NCI-H2227 (cell line): ENCODE measurements around the gene EED.
A peak's percentile ranks its signal among the peaks of the same experiment; 100 is the strongest.
"Not testable (repeated sequence)": the region's sequence is repeated elsewhere in the genome, so short reads cannot be mapped to it uniquely, and the experiment has no call there.

Experiments used
- DNase-seq: peaks from one replicate; lab custom pipeline; 2025; ENCODE audit not compliant: unreplicated experiment; lab: John Stamatoyannopoulos, UW

EED gene

GRCh38 chr11:86218125-86219084, 26.1 kb upstream of the EED start:
- DNase-seq, result peak; percentile 63

DNA sequence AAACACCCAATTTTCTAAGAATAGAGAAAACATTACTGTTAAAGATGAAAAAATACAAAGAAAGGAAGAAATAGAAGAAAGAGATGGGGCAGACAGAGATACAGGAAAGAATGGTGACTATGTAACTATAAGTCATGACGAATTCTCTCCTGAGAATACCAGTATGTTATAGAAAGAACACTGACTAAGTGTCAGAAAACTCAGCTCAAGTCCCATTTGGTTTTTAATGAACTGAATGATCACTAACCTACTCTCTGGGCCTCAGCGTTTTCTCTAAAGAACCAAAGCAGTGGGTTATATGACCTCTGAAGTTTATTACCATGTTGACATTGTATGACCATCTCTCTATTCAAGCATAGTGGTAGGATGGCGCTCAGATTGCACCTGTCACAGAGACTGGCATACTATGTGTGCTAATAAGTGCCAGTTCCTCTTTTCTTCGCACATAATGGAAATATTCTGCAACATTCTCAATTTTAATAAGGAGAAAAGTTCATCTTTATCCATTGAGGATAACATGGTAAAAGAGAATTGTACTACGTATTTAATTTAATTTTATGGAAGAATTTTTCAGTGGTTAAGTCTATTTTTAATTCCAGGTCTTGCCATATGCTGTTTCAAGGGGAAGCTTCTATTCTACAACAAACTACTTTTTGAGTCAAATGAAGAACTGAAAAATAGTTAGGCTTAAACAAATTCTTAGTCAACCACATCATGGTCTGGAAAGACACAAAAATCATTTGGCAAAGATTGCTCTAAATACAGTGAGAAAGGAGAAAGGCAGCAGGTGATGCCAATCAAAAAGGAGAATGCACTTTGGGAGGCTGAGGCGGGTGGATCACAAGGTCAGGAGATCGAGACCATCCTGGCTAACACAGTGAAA, 25.0 kb upstream of the EED start:
- DNase-seq, result no peak

GRCh38 chr11:86220653-86221052, 23.9 kb upstream of the EED start:
- DNase-seq, result no peak

DNA sequence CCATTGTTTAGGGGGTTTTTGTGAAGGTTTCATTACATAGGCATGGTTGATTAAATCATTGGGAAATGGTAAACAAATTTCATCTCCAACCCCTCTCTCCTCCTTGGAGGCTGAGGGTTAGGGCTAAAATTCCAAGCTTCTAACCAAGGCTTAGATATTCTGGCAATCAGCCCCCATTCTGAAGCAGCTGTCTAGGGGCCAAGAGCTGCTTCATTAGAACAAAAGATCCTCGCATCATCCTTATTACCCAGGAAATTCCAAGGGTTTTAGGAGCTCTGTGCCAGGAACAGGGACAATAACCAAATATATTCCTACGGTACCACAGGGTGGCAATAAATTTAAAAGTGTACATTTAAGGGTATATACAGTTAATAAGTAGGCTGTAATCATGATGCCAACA, 22.5 kb upstream of the EED start:
- DNase-seq, result no peak

- not testable (repeated sequence) for DNase-seq
Measured at GRCh38 chr11:86224575-86224974, 20.0 kb upstream of the EED start.

DNA sequence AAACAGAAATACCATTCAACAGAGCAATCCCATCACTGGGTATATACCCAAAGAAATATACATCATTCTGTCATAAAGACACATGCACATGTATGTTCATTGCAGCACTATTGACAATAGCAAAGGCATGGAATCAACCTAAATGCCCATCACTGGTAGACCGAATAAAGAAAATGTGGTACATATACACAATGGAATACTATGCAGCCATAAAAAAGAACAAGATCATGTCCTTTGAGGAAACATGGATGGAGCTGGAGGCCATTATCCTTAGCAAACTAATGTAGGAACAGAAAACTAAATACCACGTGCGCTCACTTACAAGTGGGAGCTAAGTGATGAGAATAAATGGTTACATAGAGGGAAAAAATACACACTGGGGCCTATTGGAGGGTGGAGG, 19.2 kb upstream of the EED start:
- not testable (repeated sequence) for DNase-seq

DNA sequence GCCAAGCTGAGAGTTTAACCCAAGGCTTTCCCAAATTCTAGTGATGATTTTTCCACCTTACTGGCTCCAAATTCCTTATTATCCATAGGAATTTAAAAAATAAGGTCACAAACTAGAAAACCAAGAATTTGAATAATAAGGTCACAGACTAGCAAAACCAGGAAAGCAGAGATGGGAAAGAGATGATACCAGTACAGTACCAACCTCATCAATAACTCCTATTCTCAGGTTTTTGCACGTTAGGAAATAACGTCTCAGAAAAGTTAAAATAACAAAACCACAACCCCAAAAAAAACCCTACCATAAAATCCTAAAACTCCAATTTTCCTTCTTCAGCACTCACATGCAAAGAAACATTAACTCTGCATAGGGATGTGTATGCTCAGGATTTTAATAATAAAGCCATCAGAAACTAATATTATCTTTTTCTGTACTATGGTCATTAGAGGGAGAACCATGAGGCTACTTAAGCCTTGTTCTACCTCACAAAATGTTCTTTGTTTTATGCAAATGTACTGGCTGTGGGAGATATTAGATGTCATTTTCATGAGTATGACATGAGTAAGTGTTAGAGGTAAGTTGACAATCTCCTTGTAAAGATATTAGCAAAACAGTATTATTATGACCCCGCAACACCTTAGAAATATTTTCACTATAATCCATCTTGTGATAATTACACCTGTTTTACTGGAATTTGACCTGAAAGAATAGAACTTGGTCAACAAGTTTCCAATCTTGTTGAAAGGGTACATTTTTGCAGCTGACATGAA, 16.1 kb upstream of the EED start:
- no peak for DNase-seq

GRCh38 chr11:86229039-86229330, 15.6 kb upstream of the EED start:
- DNase-seq, result not testable (repeated sequence)

- DNase-seq, result no peak
Measured at GRCh38 chr11:86230179-86230804, 14.3 kb upstream of the EED start.

DNA sequence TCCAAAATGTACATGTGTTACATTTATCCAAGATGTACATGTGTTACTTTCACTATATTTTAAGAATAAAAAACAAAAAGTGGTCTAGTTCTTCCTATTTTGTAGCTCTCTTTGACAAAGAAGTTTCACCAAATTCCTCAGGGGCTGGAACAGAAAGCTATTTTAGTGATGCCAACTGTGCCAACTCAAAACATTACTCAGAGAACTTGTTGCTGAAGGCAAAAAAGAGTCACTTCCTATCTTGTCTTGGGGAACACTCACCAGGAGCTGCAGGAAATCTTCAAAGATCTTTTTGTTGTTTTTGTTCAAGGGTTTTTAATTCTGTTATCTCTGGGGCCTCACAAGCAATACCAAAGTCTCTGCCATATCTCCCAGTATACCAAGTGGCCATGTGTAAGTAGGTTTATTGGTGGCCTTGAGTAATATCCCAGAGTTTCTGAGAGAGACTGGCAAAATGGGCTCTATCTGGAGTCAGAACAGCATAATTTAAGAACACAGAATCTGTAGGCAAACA, 13.6 kb upstream of the EED start:
- DNase-seq, result no peak

DNA sequence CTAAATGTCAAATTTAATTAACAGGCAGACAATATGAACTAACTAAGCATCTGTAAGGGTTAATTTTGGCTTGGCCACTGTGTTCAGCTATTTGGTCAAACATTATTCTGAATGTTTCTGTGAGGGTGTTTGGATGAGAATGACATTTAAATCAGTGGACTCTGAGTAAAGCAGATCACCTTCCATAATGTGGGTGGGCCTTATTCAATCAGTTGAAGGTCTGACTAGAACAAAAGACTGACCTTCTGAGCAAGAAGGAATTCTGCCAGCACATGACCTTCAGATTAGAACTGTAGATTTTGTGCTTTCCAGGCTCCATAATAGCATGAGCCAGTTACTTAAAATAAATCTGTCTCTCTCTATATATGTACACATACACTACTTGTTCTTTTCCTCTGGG, 12.0 kb upstream of the EED start:
- no peak for DNase-seq

DNA sequence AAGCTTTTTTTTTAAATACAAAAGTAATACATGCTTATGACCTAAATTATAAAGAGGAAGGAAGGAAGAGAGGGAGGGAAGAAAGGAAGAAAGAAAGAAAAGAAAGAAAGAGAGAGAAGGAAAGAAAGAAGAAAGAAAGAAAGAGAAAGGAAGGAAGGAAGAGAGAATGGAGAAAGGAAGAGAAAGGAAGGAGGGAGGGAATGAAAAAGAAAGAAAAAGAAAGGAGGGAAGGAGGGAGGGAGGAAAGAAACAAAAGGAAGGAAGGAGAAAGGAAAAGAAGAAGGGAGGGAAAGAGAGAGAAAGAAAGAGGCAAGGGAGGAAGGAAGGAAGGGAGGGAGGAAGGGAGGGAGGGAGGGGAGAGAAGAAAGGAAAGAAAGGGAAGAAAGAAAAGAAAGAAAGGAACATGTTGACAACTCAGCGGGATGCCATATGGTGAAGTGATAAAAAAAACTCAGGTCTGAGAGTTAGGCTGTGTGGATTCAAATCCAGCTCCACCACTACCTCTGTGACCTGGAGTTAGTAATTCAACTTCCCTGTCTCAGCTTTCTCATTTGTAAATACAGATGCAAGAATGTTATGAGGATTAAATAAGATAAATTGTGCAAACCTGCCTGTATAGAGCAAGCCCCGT, 9.6 kb upstream of the EED start:
- DNase-seq, result no peak

GRCh38 chr11:86237267-86237804, 7.2 kb upstream of the EED start:
- no peak for DNase-seq

GRCh38 chr11:86240164-86240563, 4.4 kb upstream of the EED start:
- DNase-seq, result no peak

GRCh38 chr11:86241956-86242535, 2.5 kb upstream of the EED start:
- no peak for DNase-seq

GRCh38 chr11:86243396-86243795, 1.2 kb upstream of the EED start:
- DNase-seq, result no peak

DNA sequence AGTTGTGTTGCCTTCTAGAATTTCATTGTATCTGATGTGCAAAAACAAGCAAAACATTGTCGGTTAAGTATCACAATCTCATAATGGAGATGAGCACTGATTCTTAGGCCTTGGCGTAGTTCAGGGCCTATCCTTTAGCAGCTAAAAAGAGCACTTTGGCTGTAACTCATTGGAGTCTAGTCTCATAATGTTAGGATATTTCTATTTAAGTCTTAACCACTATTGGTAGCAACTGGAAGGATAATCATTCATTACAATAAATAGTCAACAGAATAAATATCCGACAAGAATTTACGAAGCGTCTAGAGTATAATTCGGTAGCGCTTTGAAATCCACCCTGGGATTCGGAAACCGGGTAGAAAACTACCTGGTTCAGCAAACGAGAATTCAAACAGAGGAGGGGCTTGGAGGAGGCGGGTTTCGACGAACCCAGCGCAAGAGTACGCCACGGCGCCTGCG, 461 bp upstream of the EED start:
- peak; percentile 90 for DNase-seq

GRCh38 chr11:86245369-86246292, 1.1 kb downstream of the EED start:
- DNase-seq, result peak; percentile 2
